ENCODE data around the gene RPL26. TPM values are rescaled to one million over a fixed set of nuclear protein-coding genes. Genes with fewer than 3 reads are reported as not detected.
A peak's percentile ranks its signal among the peaks of the same experiment; 100 is the strongest.

Gene RPL26
- total RNA-seq, 2 donors from 2014 or later, result 1,496 to 1,646 TPM

DNA sequence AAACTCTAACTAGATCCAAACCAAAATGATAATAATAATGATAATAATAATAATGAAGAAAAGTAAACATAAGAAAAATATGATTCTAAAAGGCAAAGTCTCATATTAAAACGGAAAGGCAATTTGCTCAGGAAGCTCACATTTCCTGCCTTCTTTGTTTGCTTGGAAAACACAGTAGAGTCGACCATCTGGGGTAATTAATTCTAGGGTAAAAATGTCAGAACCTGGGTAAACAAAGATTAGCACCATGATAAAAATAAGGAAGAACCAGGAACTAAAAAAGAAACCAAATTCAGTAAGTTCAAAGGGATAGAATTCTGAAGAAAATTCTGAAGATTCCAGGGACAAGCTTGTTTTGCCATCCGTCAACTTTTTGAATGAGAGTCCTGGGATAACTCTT lies 22.7 kb downstream of the RPL26 start:
- no peaks in the 10 kb centered on the region for H3K36me3 ChIP-seq (replicated peaks in 1 of 2; ENCODE audit: insufficient read depth in 1 of 2, low read depth in 2 of 2)
- TF ChIP-seq, protein P1, sequence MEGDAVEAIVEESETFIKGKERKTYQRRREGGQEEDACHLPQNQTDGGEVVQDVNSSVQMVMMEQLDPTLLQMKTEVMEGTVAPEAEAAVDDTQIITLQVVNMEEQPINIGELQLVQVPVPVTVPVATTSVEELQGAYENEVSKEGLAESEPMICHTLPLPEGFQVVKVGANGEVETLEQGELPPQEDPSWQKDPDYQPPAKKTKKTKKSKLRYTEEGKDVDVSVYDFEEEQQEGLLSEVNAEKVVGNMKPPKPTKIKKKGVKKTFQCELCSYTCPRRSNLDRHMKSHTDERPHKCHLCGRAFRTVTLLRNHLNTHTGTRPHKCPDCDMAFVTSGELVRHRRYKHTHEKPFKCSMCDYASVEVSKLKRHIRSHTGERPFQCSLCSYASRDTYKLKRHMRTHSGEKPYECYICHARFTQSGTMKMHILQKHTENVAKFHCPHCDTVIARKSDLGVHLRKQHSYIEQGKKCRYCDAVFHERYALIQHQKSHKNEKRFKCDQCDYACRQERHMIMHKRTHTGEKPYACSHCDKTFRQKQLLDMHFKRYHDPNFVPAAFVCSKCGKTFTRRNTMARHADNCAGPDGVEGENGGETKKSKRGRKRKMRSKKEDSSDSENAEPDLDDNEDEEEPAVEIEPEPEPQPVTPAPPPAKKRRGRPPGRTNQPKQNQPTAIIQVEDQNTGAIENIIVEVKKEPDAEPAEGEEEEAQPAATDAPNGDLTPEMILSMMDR (IDR thresholded peaks at IDR 0.05), result no peak
- intact Hi-C loops (cut with DNase I), result no loop called here
- ATAC-seq, result no peak
- peaks cover 10% of the 10 kb centered on the region for H3K4me1 ChIP-seq
- no peak for DNase-seq
- no peaks in the 10 kb centered on the region for H3K27me3 ChIP-seq
- no peaks in the 10 kb centered on the region for H3K9me3 ChIP-seq
- 25 to 26% methylated on average over 3 of the region's 3 CpGs for WGBS, 2 donors
- H3K27ac ChIP-seq, result peak overlapping the region in 3 of 4 donors; percentile 6 to 26 (median 8)
- no peak overlapping the region for H3K4me3 ChIP-seq

DNA sequence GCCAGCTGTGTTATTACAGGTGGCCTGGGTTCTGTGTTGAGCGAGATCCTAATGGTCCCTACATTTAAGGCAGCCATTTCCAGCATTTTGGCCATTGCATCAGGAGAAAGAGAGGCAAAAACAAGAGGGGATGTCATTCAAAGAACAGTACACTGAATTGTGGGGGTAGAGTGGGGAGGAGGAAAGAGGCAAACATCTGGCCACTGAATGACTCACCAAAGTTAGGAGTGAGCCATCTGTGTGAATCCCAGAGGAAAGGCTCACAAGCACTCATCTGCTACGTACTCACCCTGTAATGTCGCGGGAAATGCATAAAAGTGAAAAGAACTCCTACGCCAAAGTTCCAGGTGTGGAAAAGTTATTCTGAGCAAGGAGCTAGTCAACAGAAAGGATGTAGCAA lies 23.2 kb downstream of the RPL26 start:
- peaks cover 10% of the 10 kb centered on the region for H3K4me1 ChIP-seq
- H3K27me3 ChIP-seq, result no peaks in the 10 kb centered on the region
- ATAC-seq (no peak), DNase-seq (no peak)
- 73 to 78% methylated on average over 5 of the region's 5 CpGs for WGBS, 2 donors
- intact Hi-C loops (cut with DNase I), result no loop called here
- H3K27ac ChIP-seq, result peak overlapping the region in 2 of 4 donors; percentile 8 to 26
- H3K9me3 ChIP-seq, result no peaks in the 10 kb centered on the region
- TF ChIP-seq, protein P1 (IDR thresholded peaks at IDR 0.05), result no peak
- TF ChIP-seq POLR2A (IDR thresholded peaks at IDR 0.05), result no peak
- no peak overlapping the region for H3K4me3 ChIP-seq
- no peaks in the 10 kb centered on the region for H3K36me3 ChIP-seq (replicated peaks in 1 of 2; ENCODE audit: insufficient read depth in 1 of 2, low read depth in 2 of 2)

DNA sequence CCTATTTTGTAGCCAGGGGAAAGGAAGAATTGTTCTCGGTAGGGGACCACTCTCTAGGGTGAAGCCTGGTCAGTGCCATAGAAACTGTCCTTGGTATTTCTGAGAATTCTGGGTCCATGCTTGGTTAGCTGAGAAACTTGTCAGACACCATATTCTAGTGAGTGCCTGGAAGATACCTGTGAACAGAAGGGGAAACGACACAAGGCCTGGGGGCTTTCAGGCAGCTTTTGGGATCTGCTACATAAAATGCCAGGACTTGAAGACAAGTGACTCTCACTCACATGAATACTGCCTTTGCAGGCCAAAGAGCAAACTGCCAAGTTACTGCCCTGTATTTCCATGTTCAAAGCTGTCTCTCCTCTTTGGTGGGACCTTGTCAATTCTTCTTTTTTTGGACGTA lies 25.1 kb downstream of the RPL26 start:
- no peaks in the 10 kb centered on the region for H3K36me3 ChIP-seq (replicated peaks in 1 of 2; ENCODE audit: insufficient read depth in 1 of 2, low read depth in 2 of 2)
- no peak for ATAC-seq
- 98 to 100% methylated on average over 3 of the region's 3 CpGs for WGBS, 2 donors

DNA sequence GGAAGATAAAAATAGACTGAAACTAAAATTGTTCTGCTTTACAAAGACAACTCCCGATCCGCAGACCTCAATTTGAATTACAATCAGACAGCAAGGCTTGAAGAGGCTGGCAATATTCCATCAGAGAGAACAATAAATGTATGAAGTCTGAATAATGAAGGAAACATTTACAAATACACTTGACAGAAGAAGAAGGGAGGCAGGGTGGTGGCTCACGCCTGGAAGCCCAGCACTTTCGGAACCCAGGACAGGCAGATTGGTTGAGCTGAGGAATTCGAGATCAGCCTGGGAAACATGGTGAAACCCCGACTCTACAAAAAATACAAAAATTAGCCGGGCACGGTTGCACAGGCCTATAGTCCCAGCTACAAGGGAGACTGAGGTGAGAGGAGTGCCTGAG lies 28.8 kb downstream of the RPL26 start:
- DNase-seq (no peak), ATAC-seq (no peak)
- Histone ChIP-seq H3K27me3 (no peaks in the 10 kb centered on the region), H3K36me3 (replicated peaks in 1 of 2; ENCODE audit: insufficient read depth in 1 of 2, low read depth in 2 of 2) (no peaks in the 10 kb centered on the region), H3K4me1 (no peaks in the 10 kb centered on the region), H3K9me3 (no peaks in the 10 kb centered on the region), H3K27ac (no peak overlapping the region), H3K4me3 (no peak overlapping the region)
- 68 to 84% methylated on average over 8 of the region's 8 CpGs for WGBS, 2 donors
- TF ChIP-seq POLR2A (IDR thresholded peaks at IDR 0.05), result no peak
- TF ChIP-seq, protein P1 (IDR thresholded peaks at IDR 0.05), result no peak
- intact Hi-C loops (cut with DNase I), result no loop called here

More for the DNA sequence above, 25.1 kb downstream of the RPL26 start:
- Histone ChIP-seq H3K4me3 (no peak overlapping the region), H3K9me3 (no peaks in the 10 kb centered on the region), H3K4me1 (peaks cover 10% of the 10 kb centered on the region), H3K27me3 (no peaks in the 10 kb centered on the region), H3K27ac (no peak overlapping the region)
- intact Hi-C loops (cut with DNase I), result no loop called here
- TF ChIP-seq POLR2A (IDR thresholded peaks at IDR 0.05), result no peak
- TF ChIP-seq, protein P1 (IDR thresholded peaks at IDR 0.05), result no peak
- no peak for DNase-seq

DNA sequence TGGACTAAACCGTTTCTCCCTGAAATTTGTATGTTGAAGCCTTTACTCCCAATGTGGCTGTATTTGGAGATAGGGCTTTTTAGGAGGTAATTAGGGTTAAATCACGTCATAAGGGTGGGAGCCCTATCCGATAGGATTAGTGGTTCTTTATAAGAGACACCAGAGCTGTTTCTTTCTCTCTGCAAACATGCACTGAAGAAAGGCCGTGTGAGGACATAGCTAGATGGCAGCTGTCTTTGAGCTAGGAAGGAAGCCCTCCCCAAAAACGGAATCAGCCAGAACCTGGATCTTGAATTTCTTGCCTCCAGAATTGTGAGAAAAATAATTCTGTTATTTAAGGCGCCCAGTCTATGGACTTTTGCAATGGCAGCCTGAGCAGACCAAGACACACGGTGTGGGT lies 29.3 kb downstream of the RPL26 start:
- Histone ChIP-seq H3K4me3 (no peak overlapping the region), H3K27me3 (no peaks in the 10 kb centered on the region), H3K36me3 (replicated peaks in 1 of 2; ENCODE audit: insufficient read depth in 1 of 2, low read depth in 2 of 2) (no peaks in the 10 kb centered on the region), H3K4me1 (no peaks in the 10 kb centered on the region), H3K9me3 (no peaks in the 10 kb centered on the region), H3K27ac (no peak overlapping the region)
- no peak for DNase-seq
- no peak for ATAC-seq
- intact Hi-C loops (cut with DNase I), result no loop called here
- WGBS, 2 donors, result 75 to 77% methylated on average over 7 of the region's 7 CpGs
- TF ChIP-seq, protein P1 (IDR thresholded peaks at IDR 0.05), result no peak
- no peak for TF ChIP-seq POLR2A (IDR thresholded peaks at IDR 0.05)

All from body of pancreas (tissue), 4 donors.